Activated naive CD4-positive, alpha-beta T cell treated with anti-CD3 and anti-CD28 coated beads, Interleukin-2, amount 50 U/mL, for 72 hours (primary cell): ENCODE results near the gene PLCG2. TPM values are rescaled to one million over a fixed set of nuclear protein-coding genes. Genes with fewer than 3 reads are reported as not detected.
A peak's percentile ranks its signal among the peaks of the same experiment; 100 is the strongest.
"Not testable (repeated sequence)": the region's sequence is repeated elsewhere in the genome, so short reads cannot be mapped to it uniquely, and the experiment has no call there.

Experiments used
- ATAC-seq, 2 donors: fragments of 150-1000 bp; cut with Tn5 transposase; 2 replicates each; pipeline ENCODE4 v1.10.0; 2021; ENCODE audit warnings: mild to moderate bottlenecking in 2 of 2, moderate library complexity in 2 of 2
- DNase-seq, 2 donors: peaks; one replicate each; pipeline ENCODE4 v3.0.0; 2021 to 2022; ENCODE audit warnings: low spot score in 2 of 2
- H3K27ac Mint-ChIP-seq, 2 donors: one replicate each; pipeline ENCODE4 v1.8.0; 2022; ENCODE audit warnings: mild to moderate bottlenecking in 2 of 2, mixed read lengths in 2 of 2
- H3K36me3 Mint-ChIP-seq, 2 donors: one replicate each; pipeline ENCODE4 v1.8.0; 2022; ENCODE audit warnings: mixed read lengths in 2 of 2
- H3K9me3 Mint-ChIP-seq, 2 donors: one replicate each; pipeline ENCODE4 v1.8.0; 2022; ENCODE audit warnings: mixed read lengths in 2 of 2
- total RNA-seq, 2 donors: library from RNA; stranded (reverse); gene quantifications; one replicate each; pipeline ENCODE4 v1.2.3, GENCODE V29; 2022

PLCG2 gene
- total RNA-seq, 2 donors from 2014 or later: 5.7 to 8.8 TPM

DNA sequence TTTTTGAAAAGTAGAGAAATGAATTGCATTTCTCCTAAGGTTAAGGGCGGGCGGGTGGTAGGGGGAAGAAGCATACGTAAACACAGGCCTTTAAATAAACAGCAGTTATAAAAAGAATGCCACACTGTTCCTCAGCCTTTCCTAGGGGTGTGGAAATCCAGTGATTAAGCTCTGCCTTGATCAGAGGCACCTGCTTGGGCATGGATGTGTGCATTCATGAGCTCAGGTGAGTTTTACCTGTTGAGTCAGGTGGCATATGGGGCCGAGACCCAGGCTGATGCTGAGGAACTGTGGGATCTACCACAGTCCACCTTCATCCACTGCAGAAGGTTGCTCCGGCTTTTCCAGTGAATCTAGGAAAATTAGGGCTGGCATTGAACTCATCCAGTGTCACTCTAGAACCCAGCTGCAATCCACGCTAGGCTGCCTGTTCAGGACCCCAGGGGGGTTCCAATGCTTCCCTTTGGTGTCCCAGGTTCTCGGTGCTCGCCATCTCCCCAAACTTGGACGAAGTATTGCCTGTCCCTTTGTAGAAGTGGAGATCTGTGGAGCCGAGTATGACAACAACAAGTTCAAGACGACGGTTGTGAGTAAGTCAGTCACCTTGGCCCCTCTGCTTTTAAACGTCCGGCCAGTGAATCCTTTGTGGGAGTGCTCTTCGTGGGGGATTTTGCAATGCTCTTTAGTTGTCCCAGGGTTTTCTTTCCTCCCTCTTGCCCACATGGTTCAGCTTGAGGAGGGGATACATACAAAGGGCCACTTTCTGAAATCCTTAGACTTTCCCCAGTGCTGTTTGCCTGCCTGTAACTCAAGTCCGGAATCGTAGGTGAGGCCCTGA is 159.5 kb downstream of the PLCG2 start:
- ATAC-seq (no peak), DNase-seq (no peak)
- Mint-ChIP-seq H3K9me3 (no peaks in the 10 kb centered on the region), H3K36me3 (no peaks in the 10 kb centered on the region), H3K27ac (no peak overlapping the region)

- H3K36me3 Mint-ChIP-seq: no peaks in the 10 kb centered on the region
- ATAC-seq (no peak), DNase-seq (no peak)
- peak overlapping the region in 1 of 2 donors; percentile 29 for H3K27ac Mint-ChIP-seq
- H3K9me3 Mint-ChIP-seq: no peaks in the 10 kb centered on the region
These were observed 160.3 kb downstream of the PLCG2 start for GRCh38 chr16:81939164-81940056.

- no peaks in the 10 kb centered on the region for H3K36me3 Mint-ChIP-seq
- peak in 1 of 2 donors; percentile 52 for ATAC-seq
- no peaks in the 10 kb centered on the region for H3K9me3 Mint-ChIP-seq
- DNase-seq: no peak
- H3K27ac Mint-ChIP-seq: no peak overlapping the region
These were observed 161.9 kb downstream of the PLCG2 start for GRCh38 chr16:81940781-81941560.

GRCh38 chr16:81942007-81942601 is 163.0 kb downstream of the PLCG2 start:
- Mint-ChIP-seq H3K27ac (no peak overlapping the region), H3K36me3 (no peaks in the 10 kb centered on the region), H3K9me3 (no peaks in the 10 kb centered on the region)
- no peak for DNase-seq
- no peak for ATAC-seq

- H3K36me3 Mint-ChIP-seq: no peaks in the 10 kb centered on the region
- DNase-seq (no peak), ATAC-seq (no peak)
- no peaks in the 10 kb centered on the region for H3K9me3 Mint-ChIP-seq
- no peak overlapping the region for H3K27ac Mint-ChIP-seq
These were observed 166.6 kb downstream of the PLCG2 start for GRCh38 chr16:81945665-81946064.

DNA sequence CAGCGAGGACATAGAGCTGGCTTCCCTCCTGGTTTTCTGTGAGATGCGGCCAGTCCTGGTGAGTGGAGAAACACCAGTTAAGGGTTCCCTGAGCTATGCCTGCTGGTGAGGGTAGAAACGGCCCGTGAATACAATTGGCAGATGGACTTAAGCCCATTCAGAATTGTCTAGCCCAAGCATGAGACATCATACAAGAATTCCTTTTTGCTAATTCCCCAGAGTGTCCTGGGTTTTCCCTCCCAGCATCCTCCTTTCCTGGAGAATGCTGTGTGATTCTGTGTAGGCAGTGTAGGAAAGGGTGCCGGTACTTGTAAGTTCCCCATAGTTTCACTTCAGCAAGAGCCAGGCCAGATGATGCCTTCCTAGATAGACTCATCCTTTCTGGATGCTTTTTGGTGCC is 167.1 kb downstream of the PLCG2 start:
- no peak for DNase-seq
- ATAC-seq: no peak
- Mint-ChIP-seq H3K36me3 (no peaks in the 10 kb centered on the region), H3K27ac (no peak overlapping the region), H3K9me3 (peaks cover 0 to 2% of the 10 kb centered on the region in 2 donors)

DNA sequence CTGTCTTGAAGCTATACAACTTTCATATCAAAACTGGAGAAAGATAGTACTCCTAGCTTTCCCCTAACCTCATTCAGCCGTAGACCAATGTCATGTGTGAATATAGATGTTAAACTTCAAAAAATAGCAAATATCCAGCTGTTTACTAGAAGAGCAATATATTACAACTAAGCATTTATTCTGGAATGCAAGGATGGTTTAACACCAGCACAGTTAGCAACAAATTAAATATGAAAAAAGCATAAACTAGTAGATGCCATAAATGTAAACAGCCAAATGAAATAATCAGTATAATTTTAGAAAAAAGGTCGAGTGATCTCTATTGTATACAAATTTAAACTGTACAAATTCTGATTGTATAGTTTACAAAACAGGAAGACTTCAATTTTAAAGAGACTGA is 172.5 kb downstream of the PLCG2 start:
- no peak overlapping the region for H3K27ac Mint-ChIP-seq
- ATAC-seq (no peak), DNase-seq (no peak)
- no peaks in the 10 kb centered on the region for H3K36me3 Mint-ChIP-seq
- peaks cover 8 to 10% of the 10 kb centered on the region in 2 donors for H3K9me3 Mint-ChIP-seq

GRCh38 chr16:81956213-81956948 is 177.3 kb downstream of the PLCG2 start:
- DNase-seq (no peak), ATAC-seq (no peak)
- Mint-ChIP-seq H3K36me3 (no peaks in the 10 kb centered on the region), H3K9me3 (peaks cover 7 to 8% of the 10 kb centered on the region in 2 donors), H3K27ac (no peak overlapping the region)

GRCh38 chr16:81964808-81965207 is 185.7 kb downstream of the PLCG2 start:
- no peak for ATAC-seq

DNA sequence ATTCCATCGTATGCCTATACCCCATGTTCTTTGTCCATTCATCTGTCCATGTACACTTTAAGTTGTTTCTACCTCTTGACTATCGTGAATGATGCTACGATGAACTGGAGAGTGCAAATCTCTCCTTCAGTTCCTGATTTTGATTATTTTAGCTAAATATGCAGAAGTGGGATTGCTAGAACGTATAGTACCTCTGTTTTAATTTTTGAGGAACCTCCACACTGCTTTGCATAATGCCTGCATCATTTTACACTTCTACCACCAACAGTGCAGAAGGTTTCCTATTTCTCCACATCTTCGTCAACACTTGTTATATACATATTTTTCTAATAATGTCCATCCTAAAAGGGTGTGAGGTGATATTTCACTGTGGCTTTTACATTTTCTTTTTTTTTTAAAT is 188.3 kb downstream of the PLCG2 start:
- peaks cover 0 to 7% of the 10 kb centered on the region in 2 donors for H3K36me3 Mint-ChIP-seq
- ATAC-seq (no peak), DNase-seq (no peak)
- H3K27ac Mint-ChIP-seq: no peak overlapping the region
- H3K9me3 Mint-ChIP-seq: peaks cover 13 to 21% of the 10 kb centered on the region in 2 donors

More at GRCh38 chr16:81964808-81965207, 185.7 kb downstream of the PLCG2 start:
- no peak for DNase-seq
- Mint-ChIP-seq H3K9me3 (peaks cover 0 to 5% of the 10 kb centered on the region in 2 donors), H3K36me3 (peaks cover 0 to 7% of the 10 kb centered on the region in 2 donors), H3K27ac (no peak overlapping the region)

DNA sequence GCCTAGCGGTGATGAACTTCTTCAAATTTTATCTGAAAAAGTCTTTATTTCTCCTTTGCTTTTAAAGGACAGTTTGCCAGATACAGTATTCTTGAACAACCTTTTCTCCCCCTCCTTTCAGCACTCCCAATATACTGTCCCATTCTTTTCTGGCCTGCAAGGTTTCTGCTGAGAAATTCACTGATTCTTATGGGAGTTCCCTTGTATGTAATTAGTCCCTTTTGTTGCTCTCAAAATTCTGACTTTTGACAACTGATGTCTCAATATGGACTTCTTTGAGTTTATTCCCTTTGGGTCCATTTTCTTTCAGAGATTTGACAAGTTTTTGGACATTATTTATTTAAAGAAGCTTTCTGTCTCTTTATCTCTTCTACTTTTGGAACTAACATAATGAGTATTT is 192.8 kb downstream of the PLCG2 start:
- Mint-ChIP-seq H3K27ac (no peak overlapping the region), H3K9me3 (peaks cover 24 to 25% of the 10 kb centered on the region in 2 donors), H3K36me3 (peaks cover 2 to 33% of the 10 kb centered on the region in 2 donors)
- ATAC-seq (no peak), DNase-seq (no peak)

GRCh38 chr16:81973737-81974136 is 194.6 kb downstream of the PLCG2 start:
- DNase-seq: no peak
- Mint-ChIP-seq H3K27ac (no peak overlapping the region), H3K36me3 (peaks cover 6 to 37% of the 10 kb centered on the region in 2 donors), H3K9me3 (peaks cover 25 to 27% of the 10 kb centered on the region in 2 donors)
- no peak for ATAC-seq

- H3K36me3 Mint-ChIP-seq: peaks cover 6 to 30% of the 10 kb centered on the region in 2 donors
- peaks cover 20 to 26% of the 10 kb centered on the region in 2 donors for H3K9me3 Mint-ChIP-seq
- H3K27ac Mint-ChIP-seq: no peak overlapping the region
- ATAC-seq (no peak), DNase-seq (no peak)
These were observed 196.5 kb downstream of the PLCG2 start for GRCh38 chr16:81975637-81976036.

DNA sequence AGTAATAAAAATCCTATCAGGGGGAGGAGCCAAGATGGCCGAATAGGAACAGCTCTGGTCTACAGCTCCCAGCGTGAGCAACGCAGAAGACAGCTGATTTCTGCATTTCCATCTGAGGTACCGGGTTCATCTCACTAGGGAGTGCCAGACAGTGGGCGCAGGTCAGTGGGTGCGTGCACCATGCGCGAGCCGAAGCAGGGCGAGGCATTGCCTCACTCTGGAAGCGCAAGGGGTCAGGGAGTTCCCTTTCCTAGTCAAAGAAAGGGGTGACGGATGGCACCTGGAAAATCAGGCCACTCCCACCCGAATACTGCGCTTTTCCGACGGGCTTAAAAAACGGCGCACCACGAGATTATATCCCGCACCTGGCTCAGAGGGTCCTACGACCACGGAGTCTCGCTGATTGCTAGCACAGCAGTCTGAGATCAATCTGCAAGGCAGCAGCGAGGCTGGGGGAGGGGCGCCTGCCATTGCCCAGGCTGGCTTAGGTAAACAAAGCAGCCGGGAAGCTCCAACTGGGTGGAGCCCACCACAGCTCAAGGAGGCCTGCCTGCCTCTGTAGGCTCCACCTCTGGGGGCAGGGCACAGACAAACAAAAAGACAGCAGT is 198.3 kb downstream of the PLCG2 start:
- Mint-ChIP-seq H3K36me3 (peaks cover 6 to 30% of the 10 kb centered on the region in 2 donors), H3K9me3 (peaks cover 4 to 14% of the 10 kb centered on the region in 2 donors)
- H3K27ac Mint-ChIP-seq, DNase-seq, ATAC-seq: not testable (repeated sequence)

DNA sequence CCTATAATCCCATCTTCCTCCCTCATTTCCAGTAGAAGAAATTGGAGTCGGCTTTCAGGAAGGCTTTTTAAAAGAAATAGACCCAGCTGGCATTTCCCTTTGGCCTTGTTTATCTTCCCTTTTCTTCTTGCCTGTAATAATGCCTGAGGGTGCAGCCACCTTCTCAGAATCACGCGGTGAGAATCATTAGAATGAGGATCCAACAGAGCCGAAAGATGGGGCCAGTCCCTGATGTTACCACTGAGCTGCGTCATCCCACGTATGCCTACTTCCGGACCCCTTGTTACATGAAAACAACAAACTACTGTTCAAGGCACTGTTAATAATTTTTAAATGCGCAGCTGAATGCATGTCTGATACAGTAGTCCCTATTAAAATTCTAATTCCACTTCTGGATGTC is 208.0 kb downstream of the PLCG2 start:
- Mint-ChIP-seq H3K9me3 (no peaks in the 10 kb centered on the region), H3K27ac (no peak overlapping the region), H3K36me3 (no peaks in the 10 kb centered on the region)
- ATAC-seq (no peak), DNase-seq (no peak)
